BE2C (cell line): ENCODE measurements around the gene ANKDD1A.

ENCODE experiments used
- DNase-seq: peaks from one replicate; pipeline ENCODE4 v3.0.0-alpha.2; 2020
- H3K27me3 ChIP-seq: fragments of 250-450 bp; sonication (Bioruptor Pico); 2 replicates; pipeline ENCODE4 v1.5.1; 2020; ENCODE audit warnings: mild to moderate bottlenecking
- H3K36me3 ChIP-seq: fragments of 250-450 bp; sonication (Bioruptor Pico); 2 replicates; pipeline ENCODE4 v1.5.1; 2020; ENCODE audit warnings: mild to moderate bottlenecking
- H3K4me1 ChIP-seq: fragments of 250-450 bp; sonication (Bioruptor Pico); 2 replicates; pipeline ENCODE4 v1.5.1; 2020
- H3K4me3 ChIP-seq: 2 replicates; pipeline ENCODE4 v1.5.1; 2011; ENCODE audit warnings: low read depth, low read length
- H3K9me3 ChIP-seq: fragments of 250-450 bp; sonication (Bioruptor Pico); 2 replicates; pipeline ENCODE4 v1.5.1; 2020
- TF ChIP-seq, protein P1 (sequence below): IDR thresholded peaks from 2 replicates; pipeline ENCODE4 v1.5.1; 2012; ENCODE audit warnings: mild to moderate bottlenecking, low read depth, low read length

The ANKDD1A gene

DNA sequence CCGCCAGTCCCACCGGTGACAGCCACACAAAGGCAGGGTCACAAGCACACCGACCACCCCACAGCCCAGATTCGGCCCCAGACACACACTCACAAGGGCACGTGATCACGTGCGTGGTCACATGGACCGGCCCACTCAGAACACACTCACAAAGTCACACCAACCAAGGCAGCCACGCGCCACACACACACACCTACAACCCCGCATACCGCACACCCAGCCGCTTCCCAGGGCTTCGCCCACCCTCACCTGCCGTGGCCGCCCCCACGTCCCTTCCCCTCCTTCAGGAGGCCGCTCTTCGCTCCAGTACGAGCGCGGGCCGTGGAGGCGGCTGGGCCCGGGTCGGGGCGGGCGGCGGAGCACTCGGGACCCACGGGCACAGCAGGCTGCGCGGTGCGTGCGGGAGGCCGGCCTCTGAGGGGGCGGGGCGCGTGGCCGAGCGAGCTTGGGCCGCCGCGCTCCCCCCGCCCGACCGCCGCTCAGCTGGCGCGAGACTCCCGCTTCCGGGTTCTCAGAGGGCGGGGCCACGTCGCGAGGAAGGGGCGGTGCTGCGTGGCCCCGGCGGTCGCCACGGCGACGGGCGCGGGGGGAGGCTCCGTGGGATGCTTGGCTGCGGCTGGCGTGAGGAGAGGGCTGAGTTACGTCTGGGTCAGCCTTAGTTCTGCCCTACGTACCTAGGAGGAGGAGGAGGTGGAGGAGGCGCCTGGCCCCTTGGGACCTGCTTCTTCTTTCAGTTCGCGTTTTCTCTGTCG is 77.9 kb downstream of the ANKDD1A start, which contains the start of gene SPG21:
Gene SPG21 (minus strand): TSS at position 499 of the 752 bp plus-strand sequence. CDS start 6,345 bp downstream, outside the sequence.
- no peaks in the 10 kb centered on the region for H3K27me3 ChIP-seq
- H3K4me1 ChIP-seq: peaks cover 5% of the 10 kb centered on the region; the same call in 1 of the 2 replicates
- peak within 1 kb of the TSS; percentile 93 for H3K4me3 ChIP-seq
- DNase-seq: peak; percentile 97
- TF ChIP-seq, protein P1, sequence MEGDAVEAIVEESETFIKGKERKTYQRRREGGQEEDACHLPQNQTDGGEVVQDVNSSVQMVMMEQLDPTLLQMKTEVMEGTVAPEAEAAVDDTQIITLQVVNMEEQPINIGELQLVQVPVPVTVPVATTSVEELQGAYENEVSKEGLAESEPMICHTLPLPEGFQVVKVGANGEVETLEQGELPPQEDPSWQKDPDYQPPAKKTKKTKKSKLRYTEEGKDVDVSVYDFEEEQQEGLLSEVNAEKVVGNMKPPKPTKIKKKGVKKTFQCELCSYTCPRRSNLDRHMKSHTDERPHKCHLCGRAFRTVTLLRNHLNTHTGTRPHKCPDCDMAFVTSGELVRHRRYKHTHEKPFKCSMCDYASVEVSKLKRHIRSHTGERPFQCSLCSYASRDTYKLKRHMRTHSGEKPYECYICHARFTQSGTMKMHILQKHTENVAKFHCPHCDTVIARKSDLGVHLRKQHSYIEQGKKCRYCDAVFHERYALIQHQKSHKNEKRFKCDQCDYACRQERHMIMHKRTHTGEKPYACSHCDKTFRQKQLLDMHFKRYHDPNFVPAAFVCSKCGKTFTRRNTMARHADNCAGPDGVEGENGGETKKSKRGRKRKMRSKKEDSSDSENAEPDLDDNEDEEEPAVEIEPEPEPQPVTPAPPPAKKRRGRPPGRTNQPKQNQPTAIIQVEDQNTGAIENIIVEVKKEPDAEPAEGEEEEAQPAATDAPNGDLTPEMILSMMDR: no peak
- H3K9me3 ChIP-seq: no peaks in the 10 kb centered on the region
- H3K36me3 ChIP-seq: no peaks in the 10 kb centered on the region

DNA sequence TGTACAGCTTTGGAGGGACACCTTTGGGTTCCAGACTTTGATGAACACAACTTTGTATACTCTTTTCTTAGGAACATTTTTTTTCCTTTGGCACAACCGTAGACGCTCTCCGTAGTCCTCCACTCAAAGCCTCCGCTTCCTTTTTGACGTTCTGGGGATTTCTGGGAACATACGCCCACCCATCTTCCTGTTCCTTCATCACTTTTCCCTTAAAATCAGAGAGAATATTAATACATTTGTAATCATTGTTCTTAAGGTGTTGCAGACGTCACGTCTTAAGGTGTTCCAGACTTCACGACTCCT is 78.4 kb downstream of the ANKDD1A start:
- no peaks in the 10 kb centered on the region for H3K36me3 ChIP-seq
- TF ChIP-seq, protein P1: no peak
- H3K27me3 ChIP-seq: no peaks in the 10 kb centered on the region
- H3K4me3 ChIP-seq: peak overlapping the region; percentile 82
- no peaks in the 10 kb centered on the region for H3K9me3 ChIP-seq
- DNase-seq: no peak
- peaks cover 5% of the 10 kb centered on the region; the same call in 1 of the 2 replicates for H3K4me1 ChIP-seq

DNA sequence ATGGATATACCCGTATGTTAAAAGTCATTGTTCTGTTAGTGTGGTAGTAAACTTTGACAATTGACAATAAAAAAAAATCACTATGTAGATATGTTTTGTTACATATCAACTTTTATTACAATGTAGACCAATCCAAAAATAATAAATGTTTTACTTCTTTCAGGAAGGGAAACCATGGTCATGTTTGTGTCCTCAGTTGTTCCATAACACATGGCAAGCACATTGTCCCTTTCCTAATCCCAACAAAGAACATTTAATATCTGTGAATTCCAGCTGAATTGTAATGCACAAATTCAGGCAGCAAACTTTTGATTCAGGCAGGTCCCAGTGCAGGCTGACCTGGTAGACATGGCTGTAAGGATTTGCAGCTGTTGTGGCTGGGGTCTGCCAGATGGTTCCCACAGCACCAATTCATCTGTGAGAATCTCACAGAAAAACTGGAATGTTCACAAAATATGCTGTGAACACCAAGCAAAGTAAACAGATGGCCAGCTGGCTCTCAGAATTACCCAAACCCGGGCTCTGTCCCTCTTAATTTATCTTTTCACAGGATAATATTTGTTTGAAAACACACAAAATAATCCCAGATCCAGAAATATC is 79.9 kb downstream of the ANKDD1A start:
- DNase-seq: no peak
- Histone ChIP-seq H3K27me3 (no peaks in the 10 kb centered on the region), H3K9me3 (no peaks in the 10 kb centered on the region), H3K4me1 (peaks cover 5% of the 10 kb centered on the region; the same call in 1 of the 2 replicates), H3K36me3 (no peaks in the 10 kb centered on the region), H3K4me3 (no peak overlapping the region)
- TF ChIP-seq, protein P1: no peak

DNA sequence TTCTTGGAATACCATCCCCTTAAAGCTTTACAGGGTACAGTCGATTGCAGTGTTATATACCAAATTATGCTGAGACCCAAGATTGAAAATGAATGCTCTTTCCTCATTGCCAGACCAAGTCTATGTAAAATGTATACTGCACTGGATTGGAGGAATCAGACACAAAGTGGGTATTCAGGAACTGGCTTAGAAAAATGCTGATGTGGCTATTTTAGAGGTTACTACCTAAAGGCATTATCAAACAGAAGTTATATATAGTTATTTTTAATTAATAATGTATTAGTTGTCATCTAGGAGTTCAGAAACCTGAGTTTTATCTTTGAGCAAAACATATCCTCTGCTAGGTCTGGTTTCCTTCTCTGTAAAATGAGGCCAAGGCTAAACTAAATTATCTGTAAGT is 81.6 kb downstream of the ANKDD1A start:
- no peaks in the 10 kb centered on the region for H3K36me3 ChIP-seq
- H3K9me3 ChIP-seq: no peaks in the 10 kb centered on the region
- TF ChIP-seq, protein P1: no peak
- H3K4me3 ChIP-seq: no peak overlapping the region
- no peak for DNase-seq
- no peaks in the 10 kb centered on the region for H3K27me3 ChIP-seq
- H3K4me1 ChIP-seq: peaks cover 5% of the 10 kb centered on the region; the same call in 1 of the 2 replicates

DNA sequence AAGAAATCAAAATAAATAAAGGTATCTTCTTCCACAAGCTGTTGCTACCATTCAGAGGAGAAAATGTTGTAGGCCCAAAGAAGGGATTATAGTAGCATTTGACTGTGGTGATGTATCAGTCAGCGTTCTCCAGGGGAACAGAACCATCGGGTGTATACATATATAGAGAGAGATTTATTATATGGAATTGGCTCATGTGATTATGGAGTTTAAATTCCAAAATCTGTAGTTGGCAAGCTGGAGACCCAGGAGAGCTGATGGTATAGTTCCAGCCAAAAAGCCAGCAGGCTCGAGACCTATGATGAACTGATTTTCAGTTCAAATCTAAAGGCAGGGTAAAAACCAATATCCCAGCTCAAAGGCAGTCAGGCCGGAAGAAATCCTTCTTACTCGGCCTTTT is 85.4 kb downstream of the ANKDD1A start:
- Histone ChIP-seq H3K9me3 (no peaks in the 10 kb centered on the region), H3K4me1 (no peaks in the 10 kb centered on the region), H3K4me3 (no peak overlapping the region), H3K27me3 (no peaks in the 10 kb centered on the region), H3K36me3 (no peaks in the 10 kb centered on the region)
- TF ChIP-seq, protein P1: no peak
- no peak for DNase-seq

DNA sequence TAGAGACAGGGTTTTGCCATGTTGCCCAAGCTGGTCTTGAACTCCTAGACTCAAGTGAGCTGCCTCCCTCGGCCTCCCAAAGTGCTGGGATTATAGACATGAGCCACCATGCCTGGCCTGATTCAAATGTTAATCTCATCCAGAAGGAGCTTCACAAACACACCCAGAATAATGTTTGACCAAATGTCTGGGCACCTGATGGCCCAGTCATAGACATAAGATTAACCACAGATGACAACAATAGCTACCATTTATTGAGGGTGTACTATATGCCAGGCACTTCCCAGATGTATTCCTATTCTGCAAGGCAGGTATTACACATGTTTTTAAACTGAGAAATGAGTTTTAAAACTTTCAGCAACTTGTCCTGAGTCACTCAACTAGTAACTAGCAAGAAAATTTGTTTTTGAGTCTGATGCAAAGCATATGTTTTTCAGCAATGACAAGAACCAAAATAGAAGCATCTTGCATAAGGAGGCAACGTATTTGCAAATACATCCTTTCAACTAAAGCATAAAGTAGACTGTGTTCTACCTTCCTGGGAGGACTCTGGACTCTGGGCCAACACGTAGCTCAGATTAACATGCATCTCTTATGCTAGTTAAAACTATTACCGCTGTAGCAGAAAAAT is 86.2 kb downstream of the ANKDD1A start:
- no peaks in the 10 kb centered on the region for H3K9me3 ChIP-seq
- no peaks in the 10 kb centered on the region for H3K4me1 ChIP-seq
- no peak for DNase-seq
- H3K36me3 ChIP-seq: peaks cover 4% of the 10 kb centered on the region
- no peak overlapping the region for H3K4me3 ChIP-seq
- TF ChIP-seq, protein P1: no peak
- no peaks in the 10 kb centered on the region for H3K27me3 ChIP-seq
